H1 (cell line): ENCODE data around the gene HOXD4.

ENCODE experiments used
- EZH2 ChIP-seq: fragments of 200-600 bp; sonication (generic); IDR thresholded peaks from 2 replicates; pipeline ENCODE4 v1.7.1; 2012; ENCODE audit warnings: low read depth, mild to moderate bottlenecking, moderate library complexity, low read length, inconsistent platforms; ENCODE audit not compliant: severe bottlenecking
- NRF1 ChIP-seq: IDR thresholded peaks from 2 replicates; pipeline ENCODE4 v1.6.1; 2011; ENCODE audit warnings: mild to moderate bottlenecking, low read depth, low read length, improper control_type of control experiment
- RAD21 ChIP-seq, 2 experiments: IDR thresholded peaks in 1 of 2; conservative IDR thresholded peaks in 1 of 2; 2 replicates each; pipeline ENCODE4 v1.6.1; 2011; ENCODE audit warnings: low read depth in 2 of 2, low read length in 2 of 2, improper control_type of control experiment in 1 of 2, inconsistent platforms in 1 of 2, mild to moderate bottlenecking in 1 of 2, moderate library complexity in 1 of 2
- TF ChIP-seq, protein P1 (sequence below), 3 experiments: IDR thresholded peaks; 1 replicate in 2 of 3; 2 replicates in 1 of 3; pipeline versions ENCODE4 v1.5.1 to v1.6.1; 2011; ENCODE audit warnings: low read length in 3 of 3, mild to moderate bottlenecking in 3 of 3, inconsistent platforms in 2 of 3, low read depth in 1 of 3, moderate library complexity in 1 of 3; ENCODE audit not compliant: insufficient read depth in 1 of 3; ENCODE audit errors: control extremely low read depth in 1 of 3

DNA sequence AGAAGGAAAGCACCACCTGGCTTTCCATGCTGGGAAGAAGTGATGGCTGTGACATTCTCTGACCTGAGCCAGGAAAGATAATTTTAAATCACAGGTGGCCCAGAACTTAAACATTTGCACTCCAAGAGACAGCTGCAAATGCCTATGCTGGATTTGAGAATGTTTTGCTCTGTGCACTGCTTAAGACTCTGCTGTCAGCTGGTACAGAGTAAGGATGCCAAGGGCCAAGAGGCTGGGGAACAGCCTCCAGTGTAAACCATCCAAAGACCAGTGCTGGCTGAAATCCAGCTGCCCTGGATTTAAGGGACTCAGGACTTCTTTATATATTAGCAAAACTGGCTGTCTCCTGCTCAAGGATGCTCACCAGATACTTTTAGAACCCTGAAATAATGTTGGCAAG is 18.0 kb upstream of the HOXD4 start:
- TF ChIP-seq, protein P1, sequence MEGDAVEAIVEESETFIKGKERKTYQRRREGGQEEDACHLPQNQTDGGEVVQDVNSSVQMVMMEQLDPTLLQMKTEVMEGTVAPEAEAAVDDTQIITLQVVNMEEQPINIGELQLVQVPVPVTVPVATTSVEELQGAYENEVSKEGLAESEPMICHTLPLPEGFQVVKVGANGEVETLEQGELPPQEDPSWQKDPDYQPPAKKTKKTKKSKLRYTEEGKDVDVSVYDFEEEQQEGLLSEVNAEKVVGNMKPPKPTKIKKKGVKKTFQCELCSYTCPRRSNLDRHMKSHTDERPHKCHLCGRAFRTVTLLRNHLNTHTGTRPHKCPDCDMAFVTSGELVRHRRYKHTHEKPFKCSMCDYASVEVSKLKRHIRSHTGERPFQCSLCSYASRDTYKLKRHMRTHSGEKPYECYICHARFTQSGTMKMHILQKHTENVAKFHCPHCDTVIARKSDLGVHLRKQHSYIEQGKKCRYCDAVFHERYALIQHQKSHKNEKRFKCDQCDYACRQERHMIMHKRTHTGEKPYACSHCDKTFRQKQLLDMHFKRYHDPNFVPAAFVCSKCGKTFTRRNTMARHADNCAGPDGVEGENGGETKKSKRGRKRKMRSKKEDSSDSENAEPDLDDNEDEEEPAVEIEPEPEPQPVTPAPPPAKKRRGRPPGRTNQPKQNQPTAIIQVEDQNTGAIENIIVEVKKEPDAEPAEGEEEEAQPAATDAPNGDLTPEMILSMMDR (IDR thresholded peaks at IDR 0.05; ENCODE audit: control extremely low read depth in 1 of 3, insufficient read depth in 1 of 3, low read depth in 1 of 3, low read length in 3 of 3) = no peak
- no peak for TF ChIP-seq EZH2
- no peak for TF ChIP-seq RAD21 (IDR thresholded peaks at IDR 0.05 in 1 of 2, conservative IDR thresholded peaks at IDR 0.05 in 1 of 2; ENCODE audit: low read depth in 2 of 2, low read length in 2 of 2)
- TF ChIP-seq NRF1 = no peak
